HepG2 (cell line): ENCODE measurements around the gene CPLX3.

Source experiments
- CBX5 ChIP-seq: sonication (generic); formaldehyde crosslinking; IDR thresholded peaks from 2 replicates; pipeline ENCODE4 v1.4.0; 2020; ENCODE audit warnings: missing genetic modification reagents, borderline replicate concordance
- FOXA1 ChIP-seq, 2 experiments: fragments of 450-650 bp in 1 of 2; sonication (generic) in 1 of 2; formaldehyde crosslinking in 1 of 2; IDR thresholded peaks; 2 replicates each; pipeline versions ENCODE4 v1.4.0 to v1.6.1; 2016 to 2020; ENCODE audit warnings: missing genetic modification reagents in 1 of 2
- HOXD1 ChIP-seq: sonication (generic); formaldehyde crosslinking; IDR thresholded peaks from 2 replicates; pipeline ENCODE4 v1.5.0; 2020; ENCODE audit warnings: missing genetic modification reagents
- SMARCE1 ChIP-seq: fragments of 450-650 bp; IDR thresholded peaks from 2 replicates; pipeline ENCODE4 v1.6.1; 2017; ENCODE audit warnings: borderline replicate concordance
- SUZ12 ChIP-seq: fragments of 150-350 bp; IDR thresholded peaks from 2 replicates; pipeline ENCODE4 v1.6.1; 2014; ENCODE audit warnings: low read depth, low read length
- ZBTB1 ChIP-seq: sonication (generic); formaldehyde crosslinking; IDR thresholded peaks from 2 replicates; pipeline ENCODE4 v1.4.0; 2020; ENCODE audit warnings: missing genetic modification reagents, borderline replicate concordance
- ZBTB21 ChIP-seq: sonication (generic); formaldehyde crosslinking; IDR thresholded peaks from 2 replicates; pipeline ENCODE4 v1.4.0; 2020; ENCODE audit warnings: missing genetic modification reagents
- ZNF776 ChIP-seq: sonication (generic); formaldehyde crosslinking; IDR thresholded peaks from 2 replicates; pipeline ENCODE4 v1.4.0; 2020; ENCODE audit warnings: mild to moderate bottlenecking, missing genetic modification reagents
- TF ChIP-seq, protein P1 (sequence below): IDR thresholded peaks from 2 replicates; pipeline ENCODE4 v1.6.1; 2012; ENCODE audit warnings: inconsistent platforms

DNA sequence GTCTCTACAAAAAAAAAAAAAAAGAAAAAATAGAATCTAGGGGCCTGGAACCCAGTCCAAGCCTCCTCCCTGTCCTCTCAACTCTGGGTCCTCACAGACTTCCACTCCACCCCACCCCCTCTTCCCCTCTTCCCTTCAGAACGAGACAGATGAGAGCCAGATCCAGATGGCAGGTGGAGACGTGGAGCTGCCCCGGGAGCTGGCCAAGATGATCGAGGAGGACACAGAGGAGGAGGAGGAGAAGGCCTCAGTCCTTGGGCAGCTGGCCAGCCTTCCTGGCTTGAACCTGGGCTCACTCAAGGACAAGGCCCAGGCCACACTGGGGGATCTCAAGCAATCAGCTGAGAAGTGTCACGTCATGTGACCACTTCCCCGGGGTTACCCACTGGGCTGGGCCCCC, 3.6 kb downstream of the CPLX3 start:
- no peak for TF ChIP-seq ZBTB1 (CRISPR knock-in tag)
- TF ChIP-seq ZNF776 (CRISPR knock-in tag): no peak
- no peak for TF ChIP-seq FOXA1 (IDR thresholded peaks at IDR 0.05)
- TF ChIP-seq FOXA1 (CRISPR knock-in tag; IDR thresholded peaks at IDR 0.05): no peak
- no peak for TF ChIP-seq ZBTB21 (CRISPR knock-in tag)
- no peak for TF ChIP-seq SMARCE1
- TF ChIP-seq, protein P1, sequence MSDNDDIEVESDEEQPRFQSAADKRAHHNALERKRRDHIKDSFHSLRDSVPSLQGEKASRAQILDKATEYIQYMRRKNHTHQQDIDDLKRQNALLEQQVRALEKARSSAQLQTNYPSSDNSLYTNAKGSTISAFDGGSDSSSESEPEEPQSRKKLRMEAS: no peak
- no peak for TF ChIP-seq SUZ12
- no peak for TF ChIP-seq CBX5 (CRISPR knock-in tag)
- TF ChIP-seq HOXD1 (CRISPR knock-in tag): no peak
